Endothelial cell (in vitro differentiated cells): Measurements from ENCODE around the gene RNF212B. TPM values are rescaled to one million over a fixed set of nuclear protein-coding genes. Genes with fewer than 3 reads are reported as not detected.

Experiments
- DNase-seq: peaks from one replicate; pipeline ENCODE4 v3.0.0; 2021; ENCODE audit warnings: low spot score
- H3K27ac Mint-ChIP-seq: one replicate; pipeline ENCODE4 v1.8.0; 2021; ENCODE audit warnings: mixed read lengths, inconsistent platforms; ENCODE audit not compliant: unreplicated experiment
- H3K27me3 Mint-ChIP-seq: one replicate; pipeline ENCODE4 v1.8.0; 2021; ENCODE audit warnings: mild to moderate bottlenecking, moderate library complexity, mixed read lengths, inconsistent platforms; ENCODE audit not compliant: unreplicated experiment
- H3K36me3 Mint-ChIP-seq: one replicate; pipeline ENCODE4 v1.8.0; 2021; ENCODE audit warnings: mild to moderate bottlenecking, low read depth, mixed read lengths, inconsistent platforms; ENCODE audit not compliant: unreplicated experiment
- H3K4me1 Mint-ChIP-seq: one replicate; pipeline ENCODE4 v1.8.0; 2021; ENCODE audit warnings: mild to moderate bottlenecking, mixed read lengths, inconsistent platforms; ENCODE audit not compliant: unreplicated experiment
- H3K4me3 Mint-ChIP-seq: one replicate; pipeline ENCODE4 v1.8.0; 2021; ENCODE audit warnings: mild to moderate bottlenecking, mixed read lengths, inconsistent platforms; ENCODE audit not compliant: unreplicated experiment
- H3K9me3 Mint-ChIP-seq: one replicate; pipeline ENCODE4 v1.8.0; 2021; ENCODE audit warnings: mixed read lengths, inconsistent platforms; ENCODE audit not compliant: unreplicated experiment
- CTCF ChIP-seq: fragments of 200-600 bp; sonication (generic); IDR thresholded peaks from one replicate; pipeline ENCODE4 v1.5.0; 2021; ENCODE audit warnings: antibody characterized with exemption; ENCODE audit not compliant: unreplicated experiment
- total RNA-seq: library from RNA; stranded (reverse); fragmentation: NEBNext Ultra II Directional; extraction: Animal tissue kit (Norgen Biotek cat#: 25700); gene quantifications from one replicate; pipeline ENCODE4 v1.2.1, GENCODE V29; 2021; ENCODE audit not compliant: unreplicated experiment

RNF212B gene
- total RNA-seq, 1 donor from 2014 or later, result not detected

- Mint-ChIP-seq H3K4me3 (peak overlapping the region; percentile 89), H3K9me3 (no peaks in the 10 kb centered on the region), H3K36me3 (peaks cover 27% of the 10 kb centered on the region), H3K27me3 (peaks cover 18% of the 10 kb centered on the region), H3K27ac (peak overlapping the region; percentile 98), H3K4me1 (peaks cover 35% of the 10 kb centered on the region)
- no peak for TF ChIP-seq CTCF
- no peak for DNase-seq
Measured at GRCh38 chr14:23319746-23320583, 82.2 kb downstream of the RNF212B start.

- H3K36me3 Mint-ChIP-seq, result peaks cover 33% of the 10 kb centered on the region
- H3K27ac Mint-ChIP-seq, result peak within 1 kb of the TSS; percentile 98
- DNase-seq, result peak; percentile 93
- H3K4me1 Mint-ChIP-seq, result peaks cover 36% of the 10 kb centered on the region
- peak within 1 kb of the TSS; percentile 94 for H3K4me3 Mint-ChIP-seq
- H3K9me3 Mint-ChIP-seq, result no peaks in the 10 kb centered on the region
- TF ChIP-seq CTCF, result no peak
- H3K27me3 Mint-ChIP-seq, result peaks cover 18% of the 10 kb centered on the region
Measured at GRCh38 chr14:23320584-23321571, 83.1 kb downstream of the RNF212B start, which contains the start of gene PABPN1. PABPN1 (plus strand) TSS chr14:23321457; CDS start chr14:23321470, 13 bp downstream.

- TF ChIP-seq CTCF, result no peak
- no peaks in the 10 kb centered on the region for H3K9me3 Mint-ChIP-seq
- peak overlapping the region; percentile 94 for H3K4me3 Mint-ChIP-seq
- H3K27ac Mint-ChIP-seq, result peak overlapping the region; percentile 92
- H3K36me3 Mint-ChIP-seq, result peaks cover 33% of the 10 kb centered on the region
- peaks cover 40% of the 10 kb centered on the region for H3K4me1 Mint-ChIP-seq
- peak; percentile 48 for DNase-seq
- peaks cover 18% of the 10 kb centered on the region for H3K27me3 Mint-ChIP-seq
Measured at GRCh38 chr14:23321572-23322547, 84.1 kb downstream of the RNF212B start.

Other genes starting within 250 kb of the RNF212B start
- 9.0 TPM for gene C14orf93, start 227.8 kb upstream of the RNF212B start, total RNA-seq
- gene PSMB5, start 203.0 kb upstream of the RNF212B start, total RNA-seq, result 177 TPM
- not detected for gene PSMB11, start 195.7 kb upstream of the RNF212B start, total RNA-seq
- gene CDH24, start 180.4 kb upstream of the RNF212B start, total RNA-seq, result 13.6 TPM
- gene ACIN1, start 142.8 kb upstream of the RNF212B start, total RNA-seq, result 226 TPM
- gene C14orf119, start 142.4 kb upstream of the RNF212B start, total RNA-seq, result 55.2 TPM
- gene CIROP, start 132.9 kb upstream of the RNF212B start, total RNA-seq, result not detected
- not detected for gene CEBPE, start 118.7 kb upstream of the RNF212B start, total RNA-seq
- 24.3 TPM for gene SLC7A8, start 54.3 kb upstream of the RNF212B start, total RNA-seq
- 21.7 TPM for gene HOMEZ, start 48.2 kb downstream of the RNF212B start, total RNA-seq
- gene PPP1R3E, start 64.9 kb downstream of the RNF212B start, total RNA-seq, result 8.4 TPM
- 22.0 TPM for gene BCL2L2, start 68.9 kb downstream of the RNF212B start, total RNA-seq
- 191 TPM for gene PABPN1, start 83.5 kb downstream of the RNF212B start, total RNA-seq
- gene SLC22A17, start 115.0 kb downstream of the RNF212B start, total RNA-seq, result 35.3 TPM
- gene EFS, start 127.2 kb downstream of the RNF212B start, total RNA-seq, result 17.8 TPM
- not detected for gene IL25, start 134.9 kb downstream of the RNF212B start, total RNA-seq
- 0.26 TPM for gene CMTM5, start 139.1 kb downstream of the RNF212B start, total RNA-seq
- gene MYH6, start 170.3 kb downstream of the RNF212B start, total RNA-seq, result 1.6 TPM
- 0.18 TPM for gene MYH7, start 197.7 kb downstream of the RNF212B start, total RNA-seq
- 37.7 TPM for gene NGDN, start 231.8 kb downstream of the RNF212B start, total RNA-seq